Gastroesophageal sphincter (tissue), 4 donors: Measurements from ENCODE around the gene NAALADL2. TPM values are rescaled to one million over a fixed set of nuclear protein-coding genes. Genes with fewer than 3 reads are reported as not detected.

Source experiments
- ATAC-seq: fragments of 150-250 bp; one replicate; pipeline ENCODE4 v1.9.1; 2016; ENCODE audit warnings: mild to moderate bottlenecking, moderate library complexity
- H3K27ac ChIP-seq, 4 donors: fragments of 200-600 bp; sonication (generic) in 3 of 4; 1 replicate in 3 of 4; 2 replicates in 1 of 4; pipeline ENCODE4 v1.5.1; 2016 to 2019
- H3K27me3 ChIP-seq: fragments of 200-600 bp; sonication (generic); one replicate; pipeline ENCODE4 v1.5.1; 2019
- H3K36me3 ChIP-seq, 2 donors: fragments of 200-600 bp; sonication (generic); one replicate each; pipeline ENCODE4 v1.5.1; 2019; ENCODE audit warnings: control low read depth in 1 of 2
- H3K4me1 ChIP-seq, 3 donors: fragments of 200-600 bp; sonication (generic); 1 replicate in 2 of 3; 2 replicates in 1 of 3; pipeline ENCODE4 v1.5.1; 2016 to 2019; ENCODE audit warnings: control low read depth in 2 of 3
- H3K4me3 ChIP-seq, 2 donors: fragments of 200-600 bp; sonication (generic); one replicate each; pipeline ENCODE4 v1.5.1; 2019; ENCODE audit warnings: mild to moderate bottlenecking in 1 of 2, moderate library complexity in 1 of 2
- H3K9me3 ChIP-seq, 3 donors: fragments of 200-600 bp; sonication (generic); one replicate each; pipeline ENCODE4 v1.5.1; 2017 to 2019; ENCODE audit warnings: control low read depth in 2 of 3
- EP300 ChIP-seq: sonication (generic); formaldehyde crosslinking; IDR thresholded peaks from one replicate; pipeline ENCODE4 v1.6.1; 2017; ENCODE audit warnings: antibody characterized with exemption, mild to moderate bottlenecking
- POLR2A ChIP-seq, 2 donors: fragments of 450-650 bp; IDR thresholded peaks; one replicate each; pipeline ENCODE4 v1.6.1; 2017; ENCODE audit warnings: antibody characterized with exemption in 2 of 2, mild to moderate bottlenecking in 2 of 2, moderate library complexity in 1 of 2
- POLR2AphosphoS5 ChIP-seq: sonication (generic); formaldehyde crosslinking; IDR thresholded peaks from one replicate; pipeline ENCODE4 v1.6.1; 2017; ENCODE audit warnings: antibody characterized with exemption
- WGBS, 2 donors: methylation state at CpG; one replicate each; pipeline ENCODE4 v1.1.5; 2018; ENCODE audit warnings: low coverage in 1 of 2; 5-methylcytosine and 5-hydroxymethylcytosine counted together
- total RNA-seq, 4 donors: library from RNA; depleted of rRNA; stranded (reverse); fragments of >200 nt; gene quantifications; one replicate each; pipeline ENCODE4 v1.1.0, GENCODE V29; 2016
- TF ChIP-seq, protein P1 (sequence below), 4 experiments: fragments of 200-600 bp in 2 of 4; fragments of 450-650 bp in 2 of 4; sonication (generic) in 1 of 4; IDR thresholded peaks; one replicate each; pipeline ENCODE4 v1.5.1; 2017 to 2019; ENCODE audit warnings: antibody characterized with exemption in 4 of 4, mild to moderate bottlenecking in 2 of 4, moderate library complexity in 2 of 4

NAALADL2 gene
- total RNA-seq, 4 donors from 2014 or later: 3.1 to 7.4 (median 6.2) TPM

DNA sequence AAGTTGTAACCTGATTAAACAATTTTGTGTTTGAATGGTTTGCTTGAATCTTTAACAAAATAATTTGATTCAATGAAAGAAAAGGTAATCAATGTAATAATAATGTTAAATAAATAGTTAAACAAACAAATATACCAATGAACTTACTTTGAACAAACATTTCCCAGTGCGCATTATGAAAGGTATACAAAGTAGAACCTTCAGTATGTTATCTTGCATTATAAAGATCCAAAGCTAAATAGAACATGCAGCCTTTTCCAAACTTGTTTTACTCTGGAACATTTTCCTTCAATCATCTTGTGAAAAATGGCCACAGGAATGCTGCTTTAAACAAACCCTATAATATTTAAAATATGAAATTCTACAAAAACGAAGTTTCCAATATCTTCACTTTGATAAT, 620.0 kb downstream of the NAALADL2 start:
- Histone ChIP-seq H3K4me3 (no peak overlapping the region), H3K4me1 (no peaks in the 10 kb centered on the region), H3K36me3 (no peaks in the 10 kb centered on the region), H3K9me3 (no peaks in the 10 kb centered on the region), H3K27me3 (no peaks in the 10 kb centered on the region), H3K27ac (no peak overlapping the region)
- no peak for TF ChIP-seq POLR2A (IDR thresholded peaks at IDR 0.05)
- no peak for TF ChIP-seq POLR2AphosphoS5
- TF ChIP-seq EP300: no peak
- TF ChIP-seq, protein P1, sequence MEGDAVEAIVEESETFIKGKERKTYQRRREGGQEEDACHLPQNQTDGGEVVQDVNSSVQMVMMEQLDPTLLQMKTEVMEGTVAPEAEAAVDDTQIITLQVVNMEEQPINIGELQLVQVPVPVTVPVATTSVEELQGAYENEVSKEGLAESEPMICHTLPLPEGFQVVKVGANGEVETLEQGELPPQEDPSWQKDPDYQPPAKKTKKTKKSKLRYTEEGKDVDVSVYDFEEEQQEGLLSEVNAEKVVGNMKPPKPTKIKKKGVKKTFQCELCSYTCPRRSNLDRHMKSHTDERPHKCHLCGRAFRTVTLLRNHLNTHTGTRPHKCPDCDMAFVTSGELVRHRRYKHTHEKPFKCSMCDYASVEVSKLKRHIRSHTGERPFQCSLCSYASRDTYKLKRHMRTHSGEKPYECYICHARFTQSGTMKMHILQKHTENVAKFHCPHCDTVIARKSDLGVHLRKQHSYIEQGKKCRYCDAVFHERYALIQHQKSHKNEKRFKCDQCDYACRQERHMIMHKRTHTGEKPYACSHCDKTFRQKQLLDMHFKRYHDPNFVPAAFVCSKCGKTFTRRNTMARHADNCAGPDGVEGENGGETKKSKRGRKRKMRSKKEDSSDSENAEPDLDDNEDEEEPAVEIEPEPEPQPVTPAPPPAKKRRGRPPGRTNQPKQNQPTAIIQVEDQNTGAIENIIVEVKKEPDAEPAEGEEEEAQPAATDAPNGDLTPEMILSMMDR (IDR thresholded peaks at IDR 0.05): no peak
- 62 to 63% methylated on average over 2 of the region's 2 CpGs for WGBS, 2 donors
- ATAC-seq: no peak

DNA sequence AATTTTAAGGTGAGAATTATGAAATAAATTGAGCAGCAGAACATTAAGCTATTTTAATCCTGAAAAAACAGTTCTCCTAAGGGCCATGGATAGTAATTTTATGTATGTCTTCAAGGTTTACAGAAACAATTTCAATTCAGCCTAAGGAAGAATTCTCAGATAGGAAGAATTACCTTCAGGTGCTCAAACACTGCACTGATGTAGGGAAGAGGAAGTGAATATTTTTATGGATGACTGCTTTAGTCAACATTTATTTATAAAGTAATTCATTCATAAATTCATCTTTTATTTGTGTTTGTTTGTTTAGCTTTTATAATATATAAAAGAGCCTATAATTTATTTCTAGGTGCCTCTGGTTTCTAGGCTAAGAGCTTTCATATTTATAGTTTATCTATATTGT, 620.7 kb downstream of the NAALADL2 start:
- TF ChIP-seq, protein P1 (IDR thresholded peaks at IDR 0.05): no peak
- TF ChIP-seq POLR2A (IDR thresholded peaks at IDR 0.05): no peak
- TF ChIP-seq EP300: no peak
- no peak for TF ChIP-seq POLR2AphosphoS5
- Histone ChIP-seq H3K27ac (no peak overlapping the region), H3K4me1 (no peaks in the 10 kb centered on the region), H3K4me3 (no peak overlapping the region), H3K27me3 (no peaks in the 10 kb centered on the region), H3K9me3 (no peaks in the 10 kb centered on the region), H3K36me3 (no peaks in the 10 kb centered on the region)
- ATAC-seq: no peak

DNA sequence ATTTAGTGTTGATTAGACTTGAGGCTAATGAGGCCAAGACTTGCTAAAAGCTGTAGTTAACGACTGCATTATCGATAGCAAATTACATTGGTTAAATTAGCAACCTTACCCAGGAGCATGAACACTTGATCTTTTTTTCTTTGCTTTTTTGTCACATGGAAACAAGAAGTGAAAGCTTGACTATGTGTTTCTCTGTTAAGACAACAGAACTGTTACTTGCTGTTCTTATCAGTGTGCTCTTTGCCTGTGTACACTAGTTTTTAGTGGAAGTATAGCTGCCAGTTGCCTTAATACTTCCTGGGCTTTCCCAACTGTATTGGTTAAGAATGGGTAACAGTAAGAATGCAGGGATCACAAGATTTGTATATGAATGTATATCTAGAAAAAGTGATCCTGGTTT, 625.5 kb downstream of the NAALADL2 start:
- Histone ChIP-seq H3K27me3 (no peaks in the 10 kb centered on the region), H3K4me1 (no peaks in the 10 kb centered on the region), H3K36me3 (no peaks in the 10 kb centered on the region), H3K9me3 (no peaks in the 10 kb centered on the region), H3K4me3 (no peak overlapping the region), H3K27ac (no peak overlapping the region)
- TF ChIP-seq POLR2A (IDR thresholded peaks at IDR 0.05) (no peak), EP300 (no peak)
- TF ChIP-seq, protein P1 (IDR thresholded peaks at IDR 0.05): no peak
- no peak for ATAC-seq
- WGBS, 2 donors: 88 to 96% methylated on average over 2 of the region's 2 CpGs

GRCh38 chr3:175485436-175485835, 626.3 kb downstream of the NAALADL2 start:
- no peaks in the 10 kb centered on the region for H3K36me3 ChIP-seq
- H3K27ac ChIP-seq: no peak overlapping the region
- no peak overlapping the region for H3K4me3 ChIP-seq
- no peaks in the 10 kb centered on the region for H3K4me1 ChIP-seq
- no peak for TF ChIP-seq EP300
- TF ChIP-seq POLR2AphosphoS5: no peak
- TF ChIP-seq, protein P1 (IDR thresholded peaks at IDR 0.05): no peak
- no peak for TF ChIP-seq POLR2A (IDR thresholded peaks at IDR 0.05)
- no peak for ATAC-seq
- 50 to 89% methylated on average over 1 of the region's 1 CpG for WGBS, 2 donors
- H3K9me3 ChIP-seq: no peaks in the 10 kb centered on the region
- no peaks in the 10 kb centered on the region for H3K27me3 ChIP-seq

- H3K27ac ChIP-seq: no peak overlapping the region
- no peak overlapping the region for H3K4me3 ChIP-seq
- H3K36me3 ChIP-seq: no peaks in the 10 kb centered on the region
- no peak for TF ChIP-seq POLR2AphosphoS5
- ATAC-seq: no peak
- no peaks in the 10 kb centered on the region for H3K4me1 ChIP-seq
- H3K9me3 ChIP-seq: no peaks in the 10 kb centered on the region
- WGBS, 2 donors: 59 to 64% methylated on average over 6 of the region's 6 CpGs
- H3K27me3 ChIP-seq: no peaks in the 10 kb centered on the region
These were observed 627.1 kb downstream of the NAALADL2 start for GRCh38 chr3:175486255-175486654.

DNA sequence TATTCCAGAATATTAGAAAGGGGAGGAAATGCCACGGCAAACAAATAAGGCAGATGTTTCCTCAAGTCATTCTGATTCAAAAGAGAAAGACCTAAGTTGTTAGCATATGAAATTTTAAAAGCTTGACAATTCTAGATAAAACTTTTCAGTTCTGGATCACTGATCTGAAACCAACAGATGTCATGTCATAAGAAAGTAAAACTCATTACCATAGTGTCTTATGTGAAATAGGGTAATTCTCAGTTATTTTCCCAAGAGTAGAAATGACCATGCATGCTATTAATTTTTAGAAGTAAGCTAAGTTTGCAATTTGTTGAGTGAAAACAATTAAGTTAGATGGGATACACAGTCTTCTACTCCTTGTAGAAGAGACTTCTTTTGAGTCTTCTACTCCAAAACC, 630.3 kb downstream of the NAALADL2 start:
- H3K9me3 ChIP-seq: no peaks in the 10 kb centered on the region
- ATAC-seq: no peak

More for the DNA sequence above, 630.3 kb downstream of the NAALADL2 start:
- no peaks in the 10 kb centered on the region for H3K36me3 ChIP-seq
- H3K27me3 ChIP-seq: no peaks in the 10 kb centered on the region
- no peak overlapping the region for H3K27ac ChIP-seq
- 80 to 92% methylated on average over 1 of the region's 1 CpG for WGBS, 2 donors
- TF ChIP-seq POLR2A (IDR thresholded peaks at IDR 0.05) (no peak), POLR2AphosphoS5 (no peak), EP300 (no peak)
- TF ChIP-seq, protein P1 (IDR thresholded peaks at IDR 0.05): no peak
- H3K4me3 ChIP-seq: no peak overlapping the region
- no peaks in the 10 kb centered on the region for H3K4me1 ChIP-seq
